Measurements from ENCODE around the gene WDR75. TPM values are rescaled to one million over a fixed set of nuclear protein-coding genes. Genes with fewer than 3 reads are reported as not detected.

WDR75 gene
- total and polyA plus RNA-seq, 2 of the 13 experiments (the other 11 are each of a cell fraction or from before 2014, with no cell fraction given), result 63.0 to 74.1 TPM

- TF ChIP-seq SNAPC4 (CRISPR knock-in tag; IDR thresholded peaks at IDR 0.05) (peak; percentile 96), TCF7 (IDR thresholded peaks at IDR 0.05; ENCODE audit: low read depth) (no peak), ZNF230 (CRISPR knock-in tag; IDR thresholded peaks at IDR 0.05) (peak; percentile 87; the same call in 1 of the 2 replicates), ZNF605 (CRISPR knock-in tag; IDR thresholded peaks at IDR 0.05) (peak; percentile 97), ATAD3A (CRISPR knock-in tag; IDR thresholded peaks at IDR 0.05) (no peak), FIP1L1 (IDR thresholded peaks at IDR 0.05; ENCODE audit: borderline replicate concordance, insufficient read depth, low read depth, low read length) (0 out of 2 replicates have a peak, but pooled peaks have one; percentile 80), ZMAT5 (CRISPR knock-in tag; IDR thresholded peaks at IDR 0.05; ENCODE audit: borderline replicate concordance, low read depth) (no peak), ONECUT2 (CRISPR knock-in tag; IDR thresholded peaks at IDR 0.05) (peak; percentile 53; the same call in 1 of the 2 replicates), MATR3 (CRISPR knock-in tag; IDR thresholded peaks at IDR 0.05) (no peak), HMGXB4 (CRISPR knock-in tag; IDR thresholded peaks at IDR 0.05; ENCODE audit: borderline replicate concordance in 1 of 2, low read depth in 1 of 2) (peak; percentile 83 to 89), DPF2 (CRISPR knock-in tag; IDR thresholded peaks at IDR 0.05; ENCODE audit: borderline replicate concordance, low read depth) (0 out of 2 replicates have a peak, but pooled peaks have one; percentile 41), ZNF749 (CRISPR knock-in tag; IDR thresholded peaks at IDR 0.05; ENCODE audit: borderline replicate concordance) (peak; percentile 23; the same call in 1 of the 2 replicates), ZFP91 (CRISPR knock-in tag; IDR thresholded peaks at IDR 0.05; ENCODE audit: borderline replicate concordance) (peak; percentile 91; the same call in 1 of the 2 replicates), ZBTB46 (CRISPR knock-in tag; IDR thresholded peaks at IDR 0.05; ENCODE audit: borderline replicate concordance) (no peak), ZNF12 (CRISPR knock-in tag; IDR thresholded peaks at IDR 0.05) (peak; percentile 32; the same call in 1 of the 2 replicates), TBX2 (CRISPR knock-in tag; IDR thresholded peaks at IDR 0.05; ENCODE audit: borderline replicate concordance) (peak; percentile 66; the same call in 1 of the 2 replicates), ADNP (CRISPR knock-in tag; IDR thresholded peaks at IDR 0.05) (no peak)
These were observed at the start of gene WDR75 (continued) for GRCh38 chr2:189440947-189441708.
